CD4-positive, alpha-beta T cell treated with Interferon alpha-2 for 1 hour (primary cell): ENCODE data around the gene PGK1.
A peak's percentile ranks its signal among the peaks of the same experiment; 100 is the strongest.
"Not testable (repeated sequence)": the region's sequence is repeated elsewhere in the genome, so short reads cannot be mapped to it uniquely, and the experiment has no call there.

Source experiments
- DNase-seq, 2 donors: peaks; one replicate each; pipeline ENCODE4 v3.0.0-alpha.2; 2020 to 2022

The PGK1 gene

DNA sequence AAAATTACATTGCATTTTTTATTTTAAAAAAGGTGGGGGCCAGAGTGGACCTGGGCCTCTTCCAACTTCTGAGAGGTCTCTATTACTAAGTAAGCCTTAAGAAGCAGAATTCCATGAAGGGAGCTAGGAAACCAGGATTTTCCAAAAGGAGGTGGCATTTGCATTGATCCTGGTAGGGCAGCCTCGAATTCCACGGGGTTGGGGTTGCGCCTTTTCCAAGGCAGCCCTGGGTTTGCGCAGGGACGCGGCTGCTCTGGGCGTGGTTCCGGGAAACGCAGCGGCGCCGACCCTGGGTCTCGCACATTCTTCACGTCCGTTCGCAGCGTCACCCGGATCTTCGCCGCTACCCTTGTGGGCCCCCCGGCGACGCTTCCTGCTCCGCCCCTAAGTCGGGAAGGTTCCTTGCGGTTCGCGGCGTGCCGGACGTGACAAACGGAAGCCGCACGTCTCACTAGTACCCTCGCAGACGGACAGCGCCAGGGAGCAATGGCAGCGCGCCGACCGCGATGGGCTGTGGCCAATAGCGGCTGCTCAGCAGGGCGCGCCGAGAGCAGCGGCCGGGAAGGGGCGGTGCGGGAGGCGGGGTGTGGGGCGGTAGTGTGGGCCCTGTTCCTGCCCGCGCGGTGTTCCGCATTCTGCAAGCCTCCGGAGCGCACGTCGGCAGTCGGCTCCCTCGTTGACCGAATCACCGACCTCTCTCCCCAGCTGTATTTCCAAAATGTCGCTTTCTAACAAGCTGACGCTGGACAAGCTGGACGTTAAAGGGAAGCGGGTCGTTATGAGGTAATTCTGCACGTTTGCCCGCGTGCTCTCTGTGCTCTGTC is at the start of gene PGK1:
PGK1 (plus strand) TSS at position 626 of the 824 bp plus-strand sequence; CDS start at position 719, 93 bp downstream.
- peak; percentile 96 for DNase-seq

DNA sequence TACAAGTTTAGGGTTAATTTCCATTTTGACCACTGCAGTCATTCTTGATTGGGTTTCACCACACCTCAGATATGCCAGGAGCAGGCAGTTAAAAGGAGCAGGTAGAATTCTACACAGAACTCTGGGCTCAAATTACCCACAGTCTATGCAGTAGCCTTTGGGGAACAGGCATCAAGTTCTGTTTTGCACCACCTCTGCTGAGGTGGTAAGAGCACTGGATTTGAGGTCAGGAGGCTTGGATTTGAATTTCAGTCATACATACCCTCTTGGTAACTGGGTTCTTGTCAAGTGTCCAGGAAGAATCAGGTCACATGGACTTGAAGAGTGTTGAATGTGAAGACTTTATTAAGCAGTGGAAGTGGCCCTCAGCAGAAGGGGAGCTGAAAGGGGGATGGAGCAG is 40.4 kb upstream of the PGK1 start:
- DNase-seq: no peak

DNA sequence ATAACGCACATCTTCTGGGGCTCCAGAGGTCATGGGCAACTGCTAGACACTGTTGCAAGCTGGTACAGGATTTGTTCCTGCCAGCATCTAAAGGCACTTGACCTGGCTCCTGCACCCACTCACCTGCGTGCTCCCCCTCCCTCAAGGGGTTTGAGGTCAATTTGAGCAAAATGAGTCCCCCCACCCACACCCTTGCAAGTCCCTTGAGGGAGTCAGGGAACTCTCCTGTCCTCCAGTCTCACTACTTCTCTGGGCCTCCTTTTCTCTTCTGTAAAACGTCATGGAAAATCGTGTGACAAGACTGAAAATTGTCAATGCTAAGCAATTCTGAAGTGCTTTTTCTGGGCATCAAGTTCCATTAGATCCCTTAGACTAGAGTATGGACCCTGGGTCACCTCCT is 39.9 kb upstream of the PGK1 start:
- no peak for DNase-seq

DNA sequence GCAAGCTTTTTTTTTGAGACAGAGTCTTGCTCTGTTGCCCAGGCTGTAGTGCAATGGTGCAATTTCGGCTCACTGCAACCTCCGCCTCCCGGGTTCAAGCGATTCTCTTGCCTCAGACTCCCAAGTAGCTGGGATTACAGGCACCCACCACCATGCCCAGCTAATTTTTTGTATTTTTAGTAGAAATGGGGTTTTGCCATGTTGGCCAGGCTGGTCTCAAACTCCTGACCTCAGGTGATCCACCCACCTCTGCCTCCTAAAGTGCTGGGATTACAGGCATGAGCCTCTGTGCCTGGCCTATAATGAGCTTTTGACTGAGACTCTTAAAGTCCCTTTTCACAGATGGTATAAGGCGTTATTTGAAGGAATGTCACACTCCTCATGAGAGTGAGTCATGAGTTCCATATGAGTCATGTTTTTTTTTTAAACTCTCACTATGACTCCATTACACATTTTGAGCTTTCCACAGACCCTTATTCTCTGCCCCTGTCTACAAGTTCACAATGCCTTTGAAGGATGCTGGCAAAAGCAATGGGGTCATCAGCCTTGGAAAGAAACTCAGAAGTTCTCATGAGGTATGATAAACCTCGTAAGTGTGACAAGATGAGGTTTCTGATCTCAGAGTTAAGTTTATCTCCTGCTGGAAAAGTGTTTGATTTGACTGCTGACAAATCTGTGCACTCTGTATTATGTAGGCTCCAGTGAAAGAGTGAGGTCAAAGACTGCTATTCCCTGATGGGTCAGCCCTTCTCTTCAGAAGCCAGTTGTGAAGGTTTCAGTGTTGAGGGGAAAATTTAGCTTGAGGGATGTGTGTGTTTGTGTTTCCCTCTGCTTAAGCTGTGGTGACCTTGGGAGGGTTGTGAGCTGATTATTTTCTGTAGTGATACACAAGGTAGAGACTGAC is 39.1 kb upstream of the PGK1 start:
- not testable (repeated sequence) for DNase-seq

GRCh38 chrX:78066110-78066509 is 37.9 kb upstream of the PGK1 start:
- DNase-seq: no peak

GRCh38 chrX:78071331-78071730 is 32.7 kb upstream of the PGK1 start:
- DNase-seq: no peak

DNA sequence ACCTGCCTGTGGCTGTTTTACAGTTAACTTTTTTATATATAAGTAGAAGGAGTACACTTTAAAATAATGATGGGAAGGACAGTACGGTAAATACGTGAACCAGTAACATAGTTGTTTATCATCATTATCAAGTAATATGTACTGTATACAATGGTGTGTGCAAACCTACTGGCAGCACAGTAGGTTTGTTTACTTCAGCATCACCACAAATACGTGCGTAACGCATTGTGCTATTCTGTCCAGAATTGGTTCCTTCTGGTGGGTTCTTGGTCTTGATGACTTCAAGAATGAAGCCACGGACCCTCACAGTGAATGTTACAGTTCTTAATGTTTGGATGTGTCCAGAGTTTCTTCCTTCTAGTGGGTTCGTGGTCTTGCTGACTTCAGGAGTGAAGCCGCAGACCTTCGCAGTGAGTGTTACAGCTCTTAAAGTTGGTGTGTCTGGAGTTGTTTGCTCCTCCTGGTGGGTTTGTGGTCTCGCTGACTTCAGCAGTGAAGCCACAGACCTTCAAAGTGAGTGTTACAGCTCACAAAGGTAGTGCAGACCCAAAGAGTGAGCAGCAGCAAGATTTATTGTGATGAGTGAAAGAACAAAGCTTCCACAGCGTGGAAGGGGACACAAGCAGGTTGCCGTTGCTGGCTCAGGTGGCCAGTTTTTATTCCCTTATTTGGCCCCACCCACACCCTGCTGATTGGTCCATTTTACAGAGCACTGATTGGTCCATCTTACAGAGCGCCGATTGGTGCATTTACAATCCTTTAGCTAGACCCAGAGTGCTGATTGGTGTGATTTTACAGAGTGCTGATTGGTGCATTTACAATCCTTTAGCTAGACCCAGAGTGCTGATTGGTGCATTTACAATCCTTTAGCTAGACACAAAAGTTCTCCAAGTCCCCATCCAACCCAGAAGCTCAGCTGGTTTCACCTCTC is 30.6 kb upstream of the PGK1 start:
- DNase-seq: peak; percentile 27 to 41

DNA sequence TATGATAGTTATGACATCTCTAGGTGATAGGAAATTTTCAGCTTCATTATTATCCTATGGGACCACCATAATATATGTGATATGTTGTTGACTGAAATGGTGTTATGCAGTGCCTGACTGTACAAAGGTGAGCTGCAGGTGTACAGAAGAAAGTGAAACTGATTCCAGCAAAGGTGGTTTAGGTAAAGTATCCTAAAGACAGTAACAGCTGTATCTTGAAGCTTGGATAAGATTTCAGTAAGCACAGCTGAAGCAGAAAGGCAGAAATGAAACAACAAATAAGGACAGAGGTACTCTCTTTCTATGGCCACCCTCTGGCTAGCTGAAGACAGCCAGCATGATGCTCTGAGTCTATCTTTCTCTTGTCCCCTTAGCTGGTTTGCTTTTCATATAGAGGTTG is 30.0 kb upstream of the PGK1 start:
- DNase-seq: no peak

GRCh38 chrX:78075787-78076389 is 28.2 kb upstream of the PGK1 start:
- DNase-seq: no peak

DNA sequence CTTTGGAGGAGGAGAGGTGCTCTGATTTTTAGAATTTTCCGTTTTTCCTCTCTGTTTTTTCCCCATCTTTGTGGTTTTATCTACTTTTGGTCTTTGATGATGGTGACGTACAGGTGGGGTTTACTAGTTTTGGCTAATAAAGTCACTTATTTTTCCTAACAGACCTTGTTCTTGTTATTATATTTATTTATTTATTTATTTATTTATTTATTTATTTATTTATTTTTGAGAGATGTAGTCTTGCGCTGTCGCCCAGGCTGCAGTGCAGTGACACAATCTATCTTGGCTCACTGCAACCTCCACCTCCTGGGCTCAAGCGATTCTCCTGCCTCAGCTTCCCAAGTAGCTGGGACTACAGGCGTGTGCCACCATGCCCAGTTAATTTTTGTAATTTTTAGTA is 22.6 kb upstream of the PGK1 start:
- DNase-seq: not testable (repeated sequence)

DNA sequence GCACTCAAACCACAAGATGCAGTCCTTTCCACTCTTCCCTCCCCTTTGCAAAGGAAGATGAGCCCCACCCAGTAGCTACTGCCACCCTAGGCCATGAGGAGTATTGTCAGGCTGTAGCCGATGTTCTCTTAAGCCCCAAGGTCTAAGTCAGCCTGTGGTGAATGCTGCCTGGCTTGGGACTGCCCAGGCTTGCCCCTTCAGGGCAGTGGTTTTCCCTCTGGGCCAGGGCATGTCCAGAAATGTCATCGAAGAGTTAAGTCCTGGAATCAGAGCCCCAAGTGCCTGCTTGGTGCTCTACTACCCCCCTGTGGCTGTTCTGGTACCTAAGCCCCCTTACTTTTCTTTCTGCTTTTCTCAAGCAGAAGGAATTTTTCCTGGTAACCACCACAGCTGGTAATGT is 11.8 kb upstream of the PGK1 start:
- no peak for DNase-seq

DNA sequence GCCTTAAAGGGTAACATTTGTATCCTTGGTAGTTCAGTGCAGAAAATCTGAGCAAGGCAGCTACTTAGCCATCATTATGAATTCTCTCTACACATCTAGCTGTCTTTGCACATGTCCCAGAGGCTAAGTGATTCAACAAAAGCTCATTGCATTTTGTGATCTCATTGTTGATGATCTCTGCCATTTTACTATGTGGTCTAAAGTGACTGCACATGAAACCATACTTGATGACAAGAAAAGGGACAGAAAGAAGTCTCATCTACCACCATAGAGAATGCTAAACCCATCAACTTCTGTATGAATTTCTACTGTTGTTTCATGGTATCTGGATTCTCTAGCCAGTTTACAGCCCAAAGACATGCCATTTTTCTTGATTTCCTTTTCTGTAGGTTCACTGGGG is 5.9 kb upstream of the PGK1 start:
- no peak for DNase-seq

DNA sequence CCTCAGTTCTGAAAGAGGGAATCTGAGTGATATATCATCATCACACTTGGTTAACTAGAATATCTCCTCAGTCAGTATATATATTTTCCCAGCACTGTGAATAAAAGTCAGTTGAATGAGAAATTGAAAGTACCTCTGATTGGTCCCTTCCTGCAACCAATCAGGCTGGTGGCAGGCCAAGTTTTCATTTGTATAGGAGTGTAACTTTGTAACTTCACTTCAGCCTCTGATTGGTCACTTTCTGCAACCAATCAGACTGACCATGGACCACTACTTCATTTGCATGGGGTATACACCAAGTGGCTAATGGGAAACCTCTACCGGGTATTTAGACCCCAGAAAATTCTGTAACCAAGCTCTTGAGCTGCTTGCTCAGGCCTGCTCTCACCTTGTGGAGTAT is 2.0 kb upstream of the PGK1 start:
- DNase-seq: no peak

GRCh38 chrX:78103001-78103622 is 936 bp upstream of the PGK1 start:
- DNase-seq: no peak

DNA sequence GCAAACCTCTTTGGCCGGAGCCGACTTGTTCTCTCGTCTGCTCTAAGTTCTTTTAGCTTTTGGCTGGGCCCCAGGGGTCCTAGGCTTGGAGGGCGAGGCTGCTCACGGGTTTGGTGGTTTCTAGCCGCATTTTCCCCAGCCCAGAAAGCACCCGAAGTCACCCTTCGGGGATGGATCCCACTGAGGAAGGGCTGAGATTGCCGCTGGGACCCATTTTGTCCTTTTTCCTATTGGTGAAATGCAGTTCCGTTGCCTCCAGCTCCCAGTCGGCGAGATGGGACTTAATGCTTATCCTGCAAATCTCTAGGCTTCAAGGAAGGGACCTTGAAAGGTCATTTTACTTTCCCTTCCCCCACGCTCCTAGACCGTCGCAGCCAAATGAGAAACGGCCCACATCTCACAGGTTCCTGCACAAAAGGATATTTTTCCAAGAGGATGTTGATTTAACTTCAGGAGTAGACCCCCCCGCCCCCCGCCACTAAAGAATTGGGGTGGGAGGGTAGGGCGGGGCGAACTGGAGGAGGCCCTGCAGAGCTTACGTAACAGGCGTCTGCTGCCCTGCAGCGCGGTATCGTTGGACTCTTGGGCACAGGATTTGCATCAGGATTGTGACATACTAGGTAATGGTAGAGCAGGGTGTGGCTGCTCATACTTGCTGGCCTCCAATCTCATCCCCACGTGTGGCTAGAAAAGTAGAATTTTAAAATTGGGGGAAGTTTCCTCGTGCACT is 564 bp downstream of the PGK1 start:
- peak; percentile 58 to 59 for DNase-seq

DNA sequence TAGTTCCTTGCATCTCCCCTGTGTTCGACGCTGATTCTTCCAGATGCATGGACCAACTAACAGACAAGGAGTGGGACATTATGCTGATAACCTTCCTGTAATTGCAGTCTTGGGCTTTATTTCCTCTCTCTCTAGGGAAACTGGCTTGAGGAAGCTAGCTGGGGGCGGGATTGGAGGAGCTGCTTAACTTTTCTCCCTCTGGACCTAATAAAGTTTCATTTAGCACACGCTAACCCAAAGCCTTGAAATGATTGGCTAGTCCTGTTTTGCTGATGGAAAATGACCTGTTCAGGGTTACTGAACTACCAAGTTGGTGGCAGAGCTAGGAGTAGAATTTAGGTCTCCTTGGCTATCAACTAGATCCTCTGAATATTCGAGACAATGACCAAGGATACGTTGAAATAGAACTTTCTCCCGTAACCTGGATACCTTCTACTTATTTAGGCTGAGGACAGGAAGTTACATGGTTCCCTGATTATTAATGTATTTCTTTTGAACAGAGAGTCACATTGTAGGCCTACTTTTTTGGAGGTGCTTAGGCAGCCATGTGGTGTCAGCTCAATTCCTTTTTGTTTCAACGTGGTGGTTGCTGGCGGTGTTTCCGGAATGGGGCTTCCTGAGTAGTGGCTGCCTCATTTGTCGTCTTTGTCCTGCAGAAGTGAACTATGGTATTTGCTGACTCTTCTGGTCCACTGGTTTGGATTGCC is 2.0 kb downstream of the PGK1 start:
- peak in 1 of 2 donors; percentile 56 for DNase-seq

DNA sequence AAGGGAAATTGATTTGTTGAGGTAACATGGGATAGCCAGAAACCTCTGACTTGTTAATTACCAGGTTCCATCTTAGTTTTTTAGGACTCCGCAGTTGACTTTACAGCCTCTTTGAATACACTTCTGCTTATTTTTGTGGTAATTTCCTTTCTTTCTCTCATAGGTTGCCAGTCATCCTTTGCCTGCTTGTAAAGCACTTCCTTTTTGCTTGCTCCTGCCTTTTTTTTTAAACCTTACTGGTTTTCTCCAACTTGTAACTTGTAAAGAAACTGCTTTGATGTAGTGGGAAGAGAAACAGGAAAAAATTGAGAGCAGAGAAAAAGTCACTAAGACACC is 2.6 kb downstream of the PGK1 start:
- DNase-seq: no peak

- DNase-seq: peak in 1 of 2 donors; percentile 39
These were observed 5.4 kb downstream of the PGK1 start for GRCh38 chrX:78109458-78109857.

- DNase-seq: no peak
These were observed 7.3 kb downstream of the PGK1 start for GRCh38 chrX:78111140-78111931.

- DNase-seq: no peak
These were observed 12.3 kb downstream of the PGK1 start for GRCh38 chrX:78116365-78116764.
